NCI-H2029 (cell line): ENCODE data around the gene AGRN.
"Not testable (repeated sequence)": the region's sequence is repeated elsewhere in the genome, so short reads cannot be mapped to it uniquely, and the experiment has no call there.

ENCODE experiments used
- DNase-seq: peaks from one replicate; lab custom pipeline; 2025; lab: John Stamatoyannopoulos, UW

The AGRN gene

DNA sequence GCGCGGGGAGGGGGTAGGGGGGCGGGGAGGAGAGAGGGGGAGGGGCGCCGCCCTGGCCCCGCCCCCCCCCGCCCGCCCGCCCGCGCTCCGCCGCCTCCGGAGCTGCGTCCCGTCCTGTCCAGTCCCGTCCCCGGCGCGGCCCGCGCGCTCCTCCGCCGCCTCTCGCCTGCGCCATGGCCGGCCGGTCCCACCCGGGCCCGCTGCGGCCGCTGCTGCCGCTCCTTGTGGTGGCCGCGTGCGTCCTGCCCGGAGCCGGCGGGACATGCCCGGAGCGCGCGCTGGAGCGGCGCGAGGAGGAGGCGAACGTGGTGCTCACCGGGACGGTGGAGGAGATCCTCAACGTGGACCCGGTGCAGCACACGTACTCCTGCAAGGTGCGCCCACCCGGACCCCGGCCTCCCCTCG is at the start of gene AGRN:
AGRN (plus strand) TSS at position 121 of the 405 bp plus-strand sequence; CDS start at position 174, 53 bp downstream.
- no peak for DNase-seq

DNA sequence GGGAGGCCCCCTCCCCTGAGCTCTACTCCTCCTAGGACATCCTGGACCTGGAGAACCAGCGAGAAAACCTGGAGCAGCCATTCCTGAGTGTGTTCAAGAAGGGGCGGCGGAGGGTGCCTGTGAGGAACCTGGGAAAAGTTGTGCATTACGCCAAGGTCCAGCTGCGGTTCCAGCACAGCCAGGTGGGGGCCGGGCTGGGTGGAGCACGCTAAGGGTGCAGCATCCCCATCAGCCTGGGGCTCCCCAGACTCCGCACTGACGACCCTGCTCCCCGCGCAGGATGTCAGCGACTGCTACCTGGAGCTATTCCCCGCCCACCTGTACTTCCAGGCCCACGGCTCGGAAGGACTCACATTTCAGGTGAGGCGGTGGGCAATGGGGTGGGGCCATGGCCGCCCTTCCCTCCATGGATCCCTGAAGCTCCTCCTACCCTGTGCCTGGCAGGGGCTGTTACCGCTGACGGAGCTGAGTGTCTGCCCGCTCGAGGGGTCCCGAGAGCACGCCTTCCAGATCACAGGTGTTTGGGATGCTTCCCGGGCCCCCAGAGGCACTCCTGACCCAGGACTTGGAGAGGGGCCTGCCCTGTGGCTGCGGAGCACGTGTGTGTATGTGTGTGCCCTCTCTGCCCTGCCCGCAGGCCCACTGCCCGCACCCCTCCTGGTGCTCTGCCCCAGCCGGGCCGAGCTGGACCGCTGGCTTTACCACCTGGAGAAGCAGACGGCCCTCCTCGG is 49.5 kb upstream of the AGRN start:
- no peak for DNase-seq

- DNase-seq: no peak
Measured at GRCh38 chr1:970973-971730, 48.8 kb upstream of the AGRN start.

DNA sequence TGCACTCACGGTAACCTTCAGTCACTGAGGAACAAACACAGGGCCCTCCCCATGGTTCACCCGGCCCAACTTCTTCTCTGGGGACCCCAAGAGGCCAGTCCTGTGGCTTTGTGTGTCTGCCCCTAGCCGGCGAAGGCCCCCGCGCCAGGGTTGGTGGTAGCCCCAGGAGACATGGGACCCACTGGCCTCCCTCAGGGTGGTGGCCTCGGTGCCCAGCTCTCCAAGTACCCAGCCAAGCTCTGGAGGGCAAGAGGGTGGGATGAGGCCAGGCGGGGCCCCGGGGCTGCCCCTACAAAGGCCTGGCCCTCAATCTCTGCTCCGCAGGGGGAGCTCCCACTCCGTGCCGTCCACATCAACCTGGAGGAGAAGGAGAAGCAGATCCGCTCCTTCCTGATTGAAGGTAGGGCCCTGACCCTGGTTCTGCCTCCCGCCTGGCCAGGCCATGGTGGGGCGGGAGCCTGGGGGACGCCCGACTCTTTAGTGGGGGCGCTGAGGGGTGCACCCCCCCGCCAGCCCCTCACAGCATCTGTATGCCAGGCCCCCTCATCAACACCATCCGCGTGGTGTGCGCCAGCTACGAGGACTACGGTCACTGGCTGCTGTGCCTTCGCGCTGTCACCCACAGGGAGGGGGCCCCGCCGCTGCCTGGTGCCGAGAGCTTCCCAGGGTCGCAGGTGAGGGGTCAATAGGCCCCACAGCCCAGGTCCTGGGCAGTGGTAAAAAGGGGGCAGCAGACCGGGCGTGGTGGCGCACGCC is 48.0 kb upstream of the AGRN start:
- no peak for DNase-seq

- no peak for DNase-seq
Measured at GRCh38 chr1:972726-973458, 47.0 kb upstream of the AGRN start.

- no peak for DNase-seq
Measured at GRCh38 chr1:973459-974292, 46.2 kb upstream of the AGRN start.

DNA sequence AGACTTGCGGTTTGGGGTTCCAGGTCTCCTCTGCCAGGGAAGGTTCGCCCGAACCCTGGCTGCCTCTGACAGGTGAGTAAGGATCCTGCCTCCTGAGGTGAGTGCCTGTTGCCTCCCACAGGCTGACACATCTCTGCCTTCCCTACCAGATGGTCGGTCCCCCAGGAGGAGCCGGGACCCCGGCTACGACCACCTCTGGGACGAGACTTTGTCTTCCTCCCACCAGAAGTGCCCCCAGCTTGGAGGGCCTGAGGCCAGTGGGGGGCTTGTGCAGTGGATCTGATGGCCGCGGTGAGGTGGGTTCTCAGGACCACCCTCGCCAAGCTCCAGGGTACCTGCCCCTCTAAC is 45.7 kb upstream of the AGRN start:
- no peak for DNase-seq

DNA sequence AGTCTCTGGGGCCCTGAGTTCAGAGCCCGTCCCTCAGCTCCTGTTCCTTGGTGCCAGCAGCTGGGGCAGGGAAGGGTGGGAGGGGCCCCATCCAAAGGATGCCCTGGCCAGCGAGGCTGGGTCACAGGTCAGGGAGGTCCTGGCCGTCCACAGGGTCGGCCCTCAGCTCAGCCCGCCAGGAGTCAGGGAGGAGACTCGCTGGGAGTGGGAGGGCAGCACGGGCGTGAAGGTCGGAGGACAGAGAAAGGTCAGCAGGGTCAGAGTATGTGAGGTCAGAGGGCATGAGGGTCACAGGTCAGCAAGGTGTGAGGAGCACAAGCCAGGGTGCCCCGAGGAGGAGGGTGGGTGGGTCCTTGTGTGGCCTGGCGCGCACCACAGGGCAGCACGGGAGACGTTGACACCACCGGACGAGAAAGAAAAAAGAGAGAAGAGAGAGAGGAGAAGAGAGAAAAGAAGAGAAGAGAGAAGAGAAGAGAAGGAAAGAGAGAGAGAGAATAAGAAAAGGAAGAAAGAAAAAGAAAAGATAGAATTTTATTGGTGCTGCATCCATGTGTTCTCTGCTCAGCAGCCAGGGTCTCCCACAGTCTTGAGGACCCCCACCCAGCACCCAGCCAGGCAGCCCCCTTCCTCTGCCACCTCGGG is 45.1 kb upstream of the AGRN start:
- no peak for DNase-seq

DNA sequence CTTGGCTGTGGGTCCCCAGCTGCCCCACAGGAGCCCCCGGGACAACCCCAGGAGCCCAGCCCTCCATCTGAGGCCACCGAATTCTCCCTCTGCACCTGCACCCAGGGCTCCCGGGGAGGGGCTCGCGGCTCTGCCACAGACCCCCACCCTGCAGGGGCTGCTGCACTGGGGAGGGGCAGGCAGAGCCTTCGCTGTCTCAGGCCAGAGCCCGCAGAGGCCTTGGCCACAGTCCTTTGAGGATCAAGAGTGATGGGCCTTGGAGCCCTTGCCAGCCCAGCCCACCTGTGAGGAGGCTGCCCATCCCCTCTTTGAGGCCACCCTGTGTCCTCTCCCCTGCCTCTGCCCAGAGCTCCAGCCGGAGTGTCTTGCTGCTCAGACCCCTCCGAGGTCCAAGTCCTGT is 44.6 kb upstream of the AGRN start:
- no peak for DNase-seq

DNA sequence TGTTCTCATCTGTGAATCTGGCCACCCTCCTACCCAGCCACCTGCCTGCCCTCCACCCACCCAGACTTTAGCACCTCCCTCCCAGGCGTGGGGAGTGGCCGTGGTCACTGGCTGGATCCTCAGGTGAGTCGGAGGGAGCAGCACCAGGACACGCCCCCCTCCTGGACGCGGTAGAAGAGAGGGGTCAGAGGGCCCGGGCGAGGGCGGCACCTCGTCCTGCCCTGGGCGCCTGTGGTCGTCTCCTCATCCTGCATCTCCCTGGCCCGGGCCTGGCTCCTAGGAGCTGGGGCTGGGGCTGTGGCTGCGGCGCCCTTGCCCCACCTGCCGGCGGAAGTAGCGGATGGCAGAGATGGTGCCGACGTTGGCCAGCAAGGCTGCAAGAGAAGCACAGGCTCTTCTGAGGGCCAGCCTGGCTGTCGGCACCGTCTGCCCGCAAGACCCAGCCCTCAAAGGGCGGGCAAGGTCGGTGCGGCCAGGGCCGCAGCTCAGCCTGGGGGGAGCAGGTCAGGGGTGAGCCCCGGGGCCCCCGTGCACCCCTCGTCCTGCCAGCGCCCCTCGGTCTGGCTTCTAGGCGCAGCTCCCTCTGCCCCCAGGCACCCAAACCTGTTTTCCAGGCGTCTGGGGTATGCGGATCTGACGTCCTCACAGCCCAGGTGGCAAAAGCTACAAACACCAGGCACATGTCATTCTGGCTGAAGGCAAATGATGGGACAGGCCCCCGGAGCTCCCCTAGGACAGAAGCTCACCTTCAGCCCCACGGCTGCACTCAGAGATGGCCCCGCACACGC is 43.8 kb upstream of the AGRN start:
- peak; percentile 35 for DNase-seq

GRCh38 chr1:976791-977190 is 43.1 kb upstream of the AGRN start:
- not testable (repeated sequence) for DNase-seq

DNA sequence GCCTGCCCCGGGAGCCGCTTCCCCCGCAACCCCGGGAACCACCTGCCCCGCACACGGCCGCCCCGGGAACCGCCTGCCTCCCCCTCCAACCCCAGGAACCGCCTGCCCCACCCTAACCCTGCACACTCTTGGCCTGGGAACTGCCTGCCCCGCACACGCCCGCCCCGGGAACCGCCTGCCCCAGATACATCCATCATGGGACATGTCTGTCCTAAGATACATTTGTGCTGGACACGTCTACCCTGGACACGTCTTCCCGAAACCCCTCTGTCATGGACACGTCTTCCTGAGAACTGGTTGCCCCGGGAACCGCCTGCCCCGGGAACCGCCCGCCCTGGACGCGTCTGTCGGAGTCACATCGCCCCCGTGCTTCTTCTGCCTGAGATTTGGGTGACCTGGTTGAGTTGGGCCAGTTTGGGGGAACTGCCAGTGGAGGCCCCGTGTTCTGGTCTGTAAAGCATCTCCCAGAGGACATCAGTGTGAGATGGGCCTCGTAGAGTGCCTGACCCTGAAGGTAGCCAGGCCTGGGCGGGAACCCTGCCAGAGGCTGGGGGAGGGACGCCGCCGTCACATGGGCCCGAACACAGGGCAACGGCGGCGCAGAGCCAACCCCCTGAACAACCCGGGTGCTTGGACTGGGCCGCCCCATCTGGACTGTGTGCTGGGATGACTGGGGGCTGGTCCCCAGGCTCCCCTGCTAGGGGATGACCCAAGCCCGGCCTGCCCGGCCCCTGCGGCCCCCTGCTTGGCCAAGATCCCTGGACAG is 41.7 kb upstream of the AGRN start:
- no peak for DNase-seq

- no peak for DNase-seq
Measured at GRCh38 chr1:978835-979743, 40.8 kb upstream of the AGRN start.

DNA sequence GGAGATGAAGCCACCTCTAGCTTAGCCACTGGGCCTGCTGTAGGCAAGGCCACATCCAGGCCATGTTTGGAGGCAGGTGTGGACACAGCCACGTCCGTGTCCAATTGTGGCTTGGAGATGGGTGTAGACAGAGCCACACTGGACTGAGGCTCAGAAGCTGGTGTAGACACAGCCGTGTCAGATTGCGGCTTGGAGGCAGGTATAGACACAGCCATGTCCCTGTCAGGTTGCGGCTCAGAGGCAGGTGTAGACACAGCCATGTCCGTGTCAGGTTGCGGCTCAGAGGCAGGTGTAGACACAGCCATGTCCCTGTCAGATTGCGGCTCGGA is 40.2 kb upstream of the AGRN start:
- no peak for DNase-seq

DNA sequence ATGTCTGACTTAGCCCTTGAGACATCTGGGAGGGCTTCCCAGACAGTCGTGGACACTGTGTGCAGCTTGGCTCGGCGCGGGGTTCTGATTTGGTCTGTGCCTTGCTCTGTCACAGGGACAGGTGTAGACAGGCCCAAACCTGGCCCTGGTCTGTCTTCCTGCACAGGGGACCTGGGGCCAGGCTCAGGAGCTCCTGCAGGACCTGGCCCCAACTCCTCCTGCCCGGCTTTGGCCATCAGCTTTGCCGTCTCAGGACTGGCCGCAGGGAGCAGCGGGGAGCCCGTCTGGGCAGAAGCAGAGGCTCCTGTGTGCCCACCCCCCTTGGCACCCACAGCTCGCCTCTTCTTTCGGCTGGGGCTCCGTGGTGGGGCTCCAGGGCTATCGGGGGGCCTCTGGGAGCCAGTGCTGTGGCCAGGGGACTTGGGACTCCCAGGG is 39.8 kb upstream of the AGRN start:
- DNase-seq: no peak

- no peak for DNase-seq
Measured at GRCh38 chr1:980602-981395, 39.1 kb upstream of the AGRN start.

DNA sequence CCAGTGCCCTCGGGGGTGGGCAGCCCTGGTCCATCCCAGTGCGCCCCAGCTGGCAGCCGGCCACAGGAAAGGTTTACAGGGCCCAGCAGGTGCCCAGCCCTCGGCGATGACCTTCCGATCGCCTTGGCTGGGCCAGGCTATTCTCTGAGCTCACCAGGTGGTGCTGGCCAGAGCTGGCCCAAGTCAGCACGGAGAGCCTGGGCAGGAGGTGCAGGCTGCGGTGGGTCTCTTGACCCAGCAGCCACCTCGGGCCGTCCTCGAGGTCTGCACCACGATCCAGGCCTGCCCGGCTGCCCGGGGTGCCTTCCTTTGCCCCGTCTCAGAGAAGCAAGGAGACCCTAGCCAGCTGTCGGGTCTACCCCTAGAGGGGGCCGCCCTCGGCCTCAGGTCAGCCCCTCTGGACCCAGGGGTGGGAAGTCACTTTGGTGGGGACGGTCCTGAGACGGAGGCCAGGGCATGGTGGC is 38.4 kb upstream of the AGRN start:
- DNase-seq: no peak
